Esophagus squamous epithelium (tissue), 4 donors: Measurements from ENCODE around the gene FAHD2A.

Experiments used
- POLR2A ChIP-seq, 4 donors: fragments of 450-650 bp; IDR thresholded peaks; one replicate each; pipeline ENCODE4 v1.6.1; 2017; ENCODE audit warnings: antibody characterized with exemption in 4 of 4, mild to moderate bottlenecking in 4 of 4, moderate library complexity in 3 of 4
- TF ChIP-seq, protein P1 (sequence below), 6 experiments: fragments of 450-650 bp in 4 of 6; fragments of 200-600 bp in 2 of 6; sonication (generic) in 2 of 6; IDR thresholded peaks; one replicate each; pipeline ENCODE4 v1.5.1; 2016 to 2019; ENCODE audit warnings: antibody characterized with exemption in 6 of 6, mild to moderate bottlenecking in 4 of 6, moderate library complexity in 4 of 6

DNA sequence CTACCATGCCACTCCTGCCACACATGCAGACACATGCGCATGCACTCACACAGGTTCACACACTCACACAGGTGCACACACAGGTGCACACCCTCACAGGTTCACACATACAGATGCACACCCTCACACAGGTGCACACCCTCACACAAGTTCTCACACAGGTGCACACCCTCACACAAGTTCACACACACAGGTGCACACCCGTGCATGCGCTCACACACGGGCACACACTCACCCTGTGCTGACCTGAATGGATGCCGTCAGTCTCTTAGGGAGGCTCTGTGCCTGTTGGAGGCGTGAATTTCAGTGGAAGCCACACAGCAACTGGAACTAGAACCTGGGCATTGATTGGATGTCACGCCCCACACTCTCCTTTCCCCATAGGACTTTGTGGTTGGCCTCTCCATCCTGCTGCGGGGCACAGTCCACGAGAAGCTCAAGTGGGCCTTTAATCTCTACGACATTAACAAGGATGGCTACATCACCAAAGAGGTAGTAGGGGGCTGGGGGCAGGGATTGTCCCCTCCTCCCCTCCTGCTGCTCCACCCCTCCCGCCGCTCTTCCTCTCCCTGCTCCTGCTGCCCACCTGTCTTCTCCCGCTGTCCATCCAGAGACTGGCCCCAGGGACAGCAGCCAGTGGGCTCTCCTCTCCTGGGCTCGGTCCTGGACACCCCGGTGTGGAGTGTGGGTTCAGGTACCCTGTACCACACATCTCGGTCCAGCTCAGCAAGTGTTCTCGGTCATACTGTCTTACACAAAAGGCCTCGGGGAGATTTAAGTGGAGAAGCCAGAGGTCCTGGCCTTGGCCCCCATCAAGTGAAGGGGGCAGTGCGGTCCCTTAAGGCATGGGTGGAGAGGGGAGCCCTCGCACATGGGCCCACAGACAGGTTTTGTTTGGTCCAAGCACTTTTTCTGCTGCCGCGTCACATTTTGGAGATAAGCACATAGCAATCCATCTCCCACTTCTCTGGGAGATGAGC is 21.0 kb upstream of the FAHD2A start:
- TF ChIP-seq, protein P1, sequence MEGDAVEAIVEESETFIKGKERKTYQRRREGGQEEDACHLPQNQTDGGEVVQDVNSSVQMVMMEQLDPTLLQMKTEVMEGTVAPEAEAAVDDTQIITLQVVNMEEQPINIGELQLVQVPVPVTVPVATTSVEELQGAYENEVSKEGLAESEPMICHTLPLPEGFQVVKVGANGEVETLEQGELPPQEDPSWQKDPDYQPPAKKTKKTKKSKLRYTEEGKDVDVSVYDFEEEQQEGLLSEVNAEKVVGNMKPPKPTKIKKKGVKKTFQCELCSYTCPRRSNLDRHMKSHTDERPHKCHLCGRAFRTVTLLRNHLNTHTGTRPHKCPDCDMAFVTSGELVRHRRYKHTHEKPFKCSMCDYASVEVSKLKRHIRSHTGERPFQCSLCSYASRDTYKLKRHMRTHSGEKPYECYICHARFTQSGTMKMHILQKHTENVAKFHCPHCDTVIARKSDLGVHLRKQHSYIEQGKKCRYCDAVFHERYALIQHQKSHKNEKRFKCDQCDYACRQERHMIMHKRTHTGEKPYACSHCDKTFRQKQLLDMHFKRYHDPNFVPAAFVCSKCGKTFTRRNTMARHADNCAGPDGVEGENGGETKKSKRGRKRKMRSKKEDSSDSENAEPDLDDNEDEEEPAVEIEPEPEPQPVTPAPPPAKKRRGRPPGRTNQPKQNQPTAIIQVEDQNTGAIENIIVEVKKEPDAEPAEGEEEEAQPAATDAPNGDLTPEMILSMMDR (IDR thresholded peaks at IDR 0.05): no peak
- TF ChIP-seq POLR2A (IDR thresholded peaks at IDR 0.05): no peak
